Activated CD4-positive, alpha-beta T cell treated with anti-CD3 and anti-CD28 coated beads, Interleukin-2, amount 50 U/mL, for 24 hours (primary cell): ENCODE data around the gene TXN.
"Not testable (repeated sequence)": the region's sequence is repeated elsewhere in the genome, so short reads cannot be mapped to it uniquely, and the experiment has no call there.

Source experiments
- DNase-seq, 2 donors: peaks; one replicate each; pipeline ENCODE4 v3.0.0-alpha.2; 2020; ENCODE audit warnings: low read depth in 1 of 2, low spot score in 1 of 2

The TXN gene

GRCh38 chr9:110257097-110257841 lies 962 bp upstream of the TXN start:
- no peak for DNase-seq

DNA sequence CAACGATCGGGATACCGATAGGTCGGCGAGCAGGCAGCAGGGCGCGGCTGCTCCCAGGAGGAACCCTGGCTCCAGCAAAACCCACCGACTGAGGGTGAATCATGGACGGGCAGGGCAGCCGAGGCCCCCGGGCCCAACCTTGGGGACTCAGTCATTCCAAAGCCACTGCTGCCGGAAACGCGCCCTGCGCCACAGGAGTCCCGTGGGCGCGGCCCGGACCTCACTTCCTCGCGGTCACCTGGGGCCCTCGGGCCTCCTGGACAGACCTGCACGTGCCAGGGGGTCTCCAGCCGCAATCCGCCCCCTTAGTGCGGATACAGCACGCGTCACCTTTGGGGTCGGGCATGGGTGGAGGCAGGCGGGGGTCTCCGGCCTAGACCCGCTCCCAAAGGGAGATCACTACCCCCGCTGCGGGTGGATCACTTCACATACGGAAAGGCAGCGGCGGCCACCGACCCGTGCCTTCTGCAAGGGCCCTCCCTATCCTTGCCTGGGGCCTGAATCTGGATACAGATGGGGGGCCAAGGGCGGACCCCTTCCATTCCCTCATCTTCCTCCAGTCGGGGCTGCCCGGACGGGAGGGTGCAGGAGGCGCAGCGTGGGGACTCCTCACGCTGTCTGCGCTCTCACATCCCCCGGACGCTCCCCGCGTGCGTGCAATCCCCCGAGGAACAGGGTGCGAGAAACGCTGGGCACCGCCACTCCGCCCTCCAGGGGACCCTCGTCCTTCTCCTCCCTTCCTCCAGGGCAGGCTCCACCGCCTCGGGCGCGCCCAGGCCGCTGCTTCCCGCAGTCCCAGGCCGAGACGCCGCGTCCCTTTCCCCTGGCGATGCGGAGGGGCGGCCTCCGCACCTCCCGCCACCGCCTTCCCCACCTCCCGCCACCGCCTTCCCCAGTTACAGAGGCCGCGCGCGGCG lies 586 bp downstream of the TXN start:
- peak; percentile 32 to 40 for DNase-seq

GRCh38 chr9:110255034-110255462 lies 1.3 kb downstream of the TXN start:
- DNase-seq: no peak

GRCh38 chr9:110254500-110254899 lies 1.8 kb downstream of the TXN start:
- DNase-seq: no peak

- DNase-seq: no peak
These were observed 3.7 kb downstream of the TXN start for GRCh38 chr9:110252509-110253139.

DNA sequence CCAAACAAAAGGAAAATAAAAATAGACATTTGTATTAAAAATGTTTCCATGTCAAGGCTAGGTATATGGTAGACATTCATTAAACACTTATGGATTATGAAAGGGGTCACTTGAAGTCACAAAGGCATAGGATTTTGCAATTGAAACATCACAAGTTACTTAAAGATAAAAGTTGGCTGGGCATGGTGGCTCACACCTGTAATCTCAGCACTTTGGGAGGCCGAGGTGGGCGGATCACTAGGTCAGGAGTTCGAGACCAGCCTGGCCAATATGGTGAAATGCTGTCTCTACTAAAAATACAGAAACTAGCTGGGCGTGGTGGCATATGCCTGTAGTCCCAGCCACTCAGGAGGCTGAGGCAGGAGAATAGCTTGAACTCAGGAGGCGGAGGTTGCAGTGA lies 4.5 kb downstream of the TXN start:
- DNase-seq: not testable (repeated sequence)

- DNase-seq: no peak
These were observed 5.1 kb downstream of the TXN start for GRCh38 chr9:110251212-110251611.

GRCh38 chr9:110249603-110250002 lies 6.7 kb downstream of the TXN start:
- no peak for DNase-seq

GRCh38 chr9:110248361-110248760 lies 7.9 kb downstream of the TXN start:
- DNase-seq: no peak

GRCh38 chr9:110246214-110246613 lies 10.1 kb downstream of the TXN start:
- no peak for DNase-seq

DNA sequence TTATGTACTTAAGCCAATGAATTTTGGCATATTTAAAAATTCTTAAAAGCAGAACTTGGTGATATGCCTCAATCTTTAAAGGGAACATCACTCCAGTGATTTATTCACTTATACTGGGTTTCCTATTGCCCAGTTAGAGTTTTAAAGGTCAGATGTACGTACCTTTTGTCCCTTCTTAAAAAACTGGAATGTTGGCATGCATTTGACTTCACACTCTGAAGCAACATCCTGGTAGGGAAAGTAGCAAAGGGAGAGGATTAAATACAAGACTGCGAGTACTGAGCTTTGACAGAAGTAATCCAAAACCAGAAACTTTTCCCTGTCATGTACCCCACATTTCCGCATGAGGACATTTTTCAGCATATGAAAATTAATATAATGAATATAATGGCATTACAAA lies 11.7 kb downstream of the TXN start:
- DNase-seq: no peak

GRCh38 chr9:110241858-110242321 lies 14.4 kb downstream of the TXN start:
- DNase-seq: no peak

GRCh38 chr9:110241260-110241857 lies 14.9 kb downstream of the TXN start:
- DNase-seq: no peak

GRCh38 chr9:110240198-110240597 lies 16.1 kb downstream of the TXN start:
- no peak for DNase-seq

GRCh38 chr9:110228321-110228720 lies 28.0 kb downstream of the TXN start:
- DNase-seq: no peak

DNA sequence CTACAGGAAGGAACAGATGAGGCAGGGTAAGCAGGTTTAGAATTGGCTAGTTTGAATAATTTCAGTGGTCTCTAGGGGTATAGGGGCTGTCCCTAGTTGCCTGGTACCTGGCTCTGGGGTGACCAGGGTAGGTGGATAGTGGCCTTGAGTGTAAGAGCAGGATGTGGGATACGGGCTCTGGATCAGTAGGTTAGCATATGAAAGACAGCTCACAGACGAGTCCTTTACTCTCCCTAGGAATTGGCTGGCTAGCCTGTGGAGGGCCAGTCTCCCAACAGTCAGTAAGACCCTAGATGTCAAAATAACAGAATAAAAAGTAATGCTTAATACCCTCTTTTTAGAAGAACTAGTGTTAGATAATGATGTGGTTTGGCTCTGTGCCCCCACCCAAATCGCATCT lies 31.7 kb downstream of the TXN start:
- DNase-seq: no peak

DNA sequence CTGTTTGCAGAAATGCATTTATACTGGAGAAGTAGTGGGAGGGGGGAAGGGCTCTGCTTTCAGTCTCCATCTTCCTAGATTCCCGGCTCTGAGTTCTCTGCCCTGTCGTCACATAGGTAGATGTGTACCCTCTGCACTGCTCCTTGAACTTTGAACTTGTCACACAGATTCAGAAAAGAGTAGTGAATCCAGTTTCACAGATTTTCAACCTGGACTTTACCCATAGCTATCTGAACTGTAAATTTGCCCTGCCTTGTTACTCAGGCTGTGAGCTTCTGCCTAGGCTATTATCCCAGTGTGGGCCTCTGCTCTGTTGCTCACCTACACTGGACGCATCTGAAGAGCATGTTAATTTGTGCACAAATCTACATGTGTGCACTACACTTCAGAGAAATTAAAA lies 35.5 kb downstream of the TXN start:
- no peak for DNase-seq

GRCh38 chr9:110217656-110218099 lies 38.6 kb downstream of the TXN start:
- DNase-seq: peak in 1 of 2 donors; percentile 6

DNA sequence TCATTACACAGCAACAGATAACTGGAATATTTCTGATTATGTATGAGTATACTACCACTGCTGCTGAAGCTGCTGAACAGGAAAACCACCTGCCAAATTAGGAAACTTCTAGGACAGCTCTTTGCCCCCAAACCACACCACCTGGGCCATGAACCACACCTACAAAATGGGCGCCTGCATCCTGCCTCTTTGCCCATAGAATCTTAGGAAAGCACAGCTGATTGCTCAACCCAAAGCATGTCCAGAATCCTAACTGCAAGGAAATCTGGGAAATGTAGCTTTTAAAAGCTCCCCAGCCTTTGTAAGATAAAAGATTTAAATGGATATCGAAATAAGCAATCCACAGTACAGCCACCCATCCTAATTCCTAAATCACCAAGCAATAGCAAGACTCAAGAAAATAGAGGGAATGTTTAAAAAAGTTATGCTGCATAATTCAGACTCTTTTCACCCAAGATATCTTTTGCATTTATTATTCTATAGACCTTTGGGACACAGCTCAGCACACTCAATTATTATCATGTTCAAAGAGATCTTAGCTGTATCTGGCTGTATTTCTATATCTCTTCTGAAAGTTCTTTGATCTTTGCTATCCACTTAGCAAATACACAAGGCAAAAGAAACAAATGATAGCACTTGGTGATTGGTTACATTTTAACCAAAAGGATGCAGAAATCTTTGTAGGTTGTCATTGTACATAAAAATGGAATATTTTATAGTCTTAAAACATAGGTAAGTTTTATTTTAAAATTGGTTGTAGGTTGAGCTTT lies 41.5 kb downstream of the TXN start:
- DNase-seq: no peak

DNA sequence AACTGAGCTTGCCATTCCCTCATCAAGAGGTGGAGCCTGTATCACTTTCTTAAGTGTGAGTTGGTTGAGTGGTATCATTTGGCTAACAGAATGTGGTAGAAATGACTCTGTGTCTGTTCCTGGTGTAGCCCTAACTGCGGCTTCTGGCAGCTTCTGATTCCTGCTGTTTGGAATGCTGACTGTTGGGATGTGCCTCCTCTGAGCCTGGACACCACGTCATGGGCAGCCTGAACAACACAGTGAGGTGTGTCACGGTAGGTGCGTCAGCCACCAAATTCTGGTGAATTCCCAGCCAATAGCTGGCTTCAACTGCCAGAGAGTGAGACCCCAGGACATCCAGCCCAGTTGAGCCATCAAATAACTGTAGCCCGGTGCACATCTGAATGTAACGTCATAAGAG lies 42.2 kb downstream of the TXN start:
- DNase-seq: no peak
